ENCODE measurements around the gene ASIC4.

Gene ASIC4

GRCh38 chr2:219496247-219496824 lies 17.9 kb upstream of the ASIC4 start:
- DNase-seq (ENCODE audit: low spot score in 2 of 2) = no peak
- no peak for ATAC-seq (replicated peaks; ENCODE audit: extremely low read depth, poor library complexity, severe bottlenecking)
- Mint-ChIP-seq H3K27me3 (peaks cover 71% of the 10 kb centered on the region), H3K4me3 (peak overlapping the region; percentile 97), H3K9me3 (no peaks in the 10 kb centered on the region), H3K4me1 (peaks cover 39% of the 10 kb centered on the region), H3K27ac (ENCODE audit: low read depth) (no peak overlapping the region), H3K36me3 (ENCODE audit: insufficient read depth) (peaks cover 12% of the 10 kb centered on the region)

GRCh38 chr2:219496825-219497494 lies 17.3 kb upstream of the ASIC4 start:
- Mint-ChIP-seq H3K36me3 (ENCODE audit: insufficient read depth) (peaks cover 13% of the 10 kb centered on the region), H3K9me3 (no peaks in the 10 kb centered on the region), H3K4me1 (peaks cover 45% of the 10 kb centered on the region), H3K27me3 (peaks cover 67% of the 10 kb centered on the region), H3K27ac (ENCODE audit: low read depth) (no peak overlapping the region), H3K4me3 (peak overlapping the region; percentile 97)
- no peak for DNase-seq (ENCODE audit: low spot score in 2 of 2)
- ATAC-seq (replicated peaks; ENCODE audit: extremely low read depth, poor library complexity, severe bottlenecking) = no peak

- peaks cover 15% of the 10 kb centered on the region for H3K36me3 Mint-ChIP-seq (ENCODE audit: insufficient read depth)
- H3K9me3 Mint-ChIP-seq = no peaks in the 10 kb centered on the region
- H3K27ac Mint-ChIP-seq (ENCODE audit: low read depth) = peak overlapping the region; percentile 89
- peak overlapping the region; percentile 97 for H3K4me3 Mint-ChIP-seq
- H3K4me1 Mint-ChIP-seq = peaks cover 45% of the 10 kb centered on the region
- DNase-seq (ENCODE audit: low spot score in 2 of 2) = no peak
- peak; percentile 5 for ATAC-seq (replicated peaks; ENCODE audit: extremely low read depth, poor library complexity, severe bottlenecking)
- H3K27me3 Mint-ChIP-seq = peaks cover 59% of the 10 kb centered on the region
These were observed 16.6 kb upstream of the ASIC4 start for GRCh38 chr2:219497495-219498279.

GRCh38 chr2:219498280-219499057 lies 15.8 kb upstream of the ASIC4 start, which contains the start of gene GMPPA:
GMPPA (plus strand) TSS chr2:219498891; CDS start chr2:219499976, 1,085 bp downstream.
- Mint-ChIP-seq H3K36me3 (ENCODE audit: insufficient read depth) (peaks cover 13% of the 10 kb centered on the region), H3K27ac (ENCODE audit: low read depth) (peak within 1 kb of the TSS; percentile 89), H3K4me3 (peak within 1 kb of the TSS; percentile 97), H3K27me3 (peaks cover 52% of the 10 kb centered on the region), H3K4me1 (peaks cover 45% of the 10 kb centered on the region), H3K9me3 (no peaks in the 10 kb centered on the region)
- peak; percentile 95 for ATAC-seq (replicated peaks; ENCODE audit: extremely low read depth, poor library complexity, severe bottlenecking)
- peak; percentile 78 to 87 for DNase-seq (ENCODE audit: low spot score in 2 of 2)

GRCh38 chr2:219499058-219499307 lies 15.3 kb upstream of the ASIC4 start:
- ATAC-seq (replicated peaks; ENCODE audit: extremely low read depth, poor library complexity, severe bottlenecking) (no peak), DNase-seq (ENCODE audit: low spot score in 2 of 2) (no peak)
- H3K4me1 Mint-ChIP-seq = peaks cover 45% of the 10 kb centered on the region
- H3K27ac Mint-ChIP-seq (ENCODE audit: low read depth) = peak overlapping the region; percentile 89
- H3K36me3 Mint-ChIP-seq (ENCODE audit: insufficient read depth) = peaks cover 15% of the 10 kb centered on the region
- H3K9me3 Mint-ChIP-seq = no peaks in the 10 kb centered on the region
- peaks cover 46% of the 10 kb centered on the region for H3K27me3 Mint-ChIP-seq
- peak overlapping the region; percentile 97 for H3K4me3 Mint-ChIP-seq

- Mint-ChIP-seq H3K4me1 (peaks cover 45% of the 10 kb centered on the region), H3K4me3 (peak overlapping the region; percentile 97), H3K27me3 (peaks cover 41% of the 10 kb centered on the region), H3K27ac (ENCODE audit: low read depth) (peak overlapping the region; percentile 89), H3K36me3 (ENCODE audit: insufficient read depth) (peaks cover 17% of the 10 kb centered on the region), H3K9me3 (no peaks in the 10 kb centered on the region)
- ATAC-seq (replicated peaks; ENCODE audit: extremely low read depth, poor library complexity, severe bottlenecking) (no peak), DNase-seq (ENCODE audit: low spot score in 2 of 2) (no peak)
These were observed 14.7 kb upstream of the ASIC4 start for GRCh38 chr2:219499555-219499954.

- no peaks in the 10 kb centered on the region for H3K9me3 Mint-ChIP-seq
- H3K27ac Mint-ChIP-seq (ENCODE audit: low read depth) = no peak overlapping the region
- no peak for ATAC-seq (replicated peaks; ENCODE audit: extremely low read depth, poor library complexity, severe bottlenecking)
- H3K27me3 Mint-ChIP-seq = peaks cover 35% of the 10 kb centered on the region
- peak overlapping the region; percentile 97 for H3K4me3 Mint-ChIP-seq
- H3K4me1 Mint-ChIP-seq = peaks cover 45% of the 10 kb centered on the region
- peaks cover 19% of the 10 kb centered on the region for H3K36me3 Mint-ChIP-seq (ENCODE audit: insufficient read depth)
- DNase-seq (ENCODE audit: low spot score in 2 of 2) = no peak
These were observed 14.1 kb upstream of the ASIC4 start for GRCh38 chr2:219500135-219500534.

- Mint-ChIP-seq H3K27ac (ENCODE audit: low read depth) (no peak overlapping the region), H3K4me1 (peaks cover 40% of the 10 kb centered on the region), H3K36me3 (ENCODE audit: insufficient read depth) (peaks cover 17% of the 10 kb centered on the region), H3K27me3 (peaks cover 18% of the 10 kb centered on the region), H3K4me3 (no peak overlapping the region), H3K9me3 (no peaks in the 10 kb centered on the region)
- DNase-seq (ENCODE audit: low spot score in 2 of 2) = no peak
- ATAC-seq (replicated peaks; ENCODE audit: extremely low read depth, poor library complexity, severe bottlenecking) = no peak
These were observed 12.4 kb upstream of the ASIC4 start for GRCh38 chr2:219501849-219502248.

- no peak for ATAC-seq (replicated peaks; ENCODE audit: extremely low read depth, poor library complexity, severe bottlenecking)
- DNase-seq (ENCODE audit: low spot score in 2 of 2) = no peak
- Mint-ChIP-seq H3K9me3 (no peaks in the 10 kb centered on the region), H3K36me3 (ENCODE audit: insufficient read depth) (peaks cover 17% of the 10 kb centered on the region), H3K27me3 (peaks cover 14% of the 10 kb centered on the region), H3K27ac (ENCODE audit: low read depth) (no peak overlapping the region), H3K4me1 (peaks cover 34% of the 10 kb centered on the region), H3K4me3 (no peak overlapping the region)
These were observed 11.7 kb upstream of the ASIC4 start for GRCh38 chr2:219502618-219503017.

GRCh38 chr2:219505585-219505984 lies 8.7 kb upstream of the ASIC4 start:
- ATAC-seq (replicated peaks; ENCODE audit: extremely low read depth, poor library complexity, severe bottlenecking) = no peak
- Mint-ChIP-seq H3K27me3 (peaks cover 23% of the 10 kb centered on the region), H3K4me3 (no peak overlapping the region)

GRCh38 chr2:219506153-219506801 lies 8.0 kb upstream of the ASIC4 start:
- Mint-ChIP-seq H3K9me3 (no peaks in the 10 kb centered on the region), H3K4me3 (no peak overlapping the region), H3K4me1 (peaks cover 24% of the 10 kb centered on the region), H3K36me3 (ENCODE audit: insufficient read depth) (peaks cover 12% of the 10 kb centered on the region), H3K27ac (ENCODE audit: low read depth) (no peak overlapping the region), H3K27me3 (peaks cover 30% of the 10 kb centered on the region)
- ATAC-seq (replicated peaks; ENCODE audit: extremely low read depth, poor library complexity, severe bottlenecking) (no peak), DNase-seq (ENCODE audit: low spot score in 2 of 2) (no peak)

More at GRCh38 chr2:219505585-219505984, 8.7 kb upstream of the ASIC4 start:
- DNase-seq (ENCODE audit: low spot score in 2 of 2) = no peak
- Mint-ChIP-seq H3K36me3 (ENCODE audit: insufficient read depth) (peaks cover 12% of the 10 kb centered on the region), H3K9me3 (no peaks in the 10 kb centered on the region), H3K4me1 (peaks cover 20% of the 10 kb centered on the region), H3K27ac (ENCODE audit: low read depth) (no peak overlapping the region)
